ENCODE results near the gene CRHR2. TPM values are rescaled to one million over a fixed set of nuclear protein-coding genes. Genes with fewer than 3 reads are reported as not detected.

The CRHR2 gene
- total and polyA plus RNA-seq, 2 of the 4 experiments (the other 2 are of a cell fraction) = not detected

GRCh38 chr7:30678805-30679204 lies 3.5 kb downstream of the CRHR2 start:
- Histone ChIP-seq H2BK20ac (ENCODE audit: low read depth, low read length) (no peak overlapping the region), H3K18ac (ENCODE audit: low read depth, low read length) (no peak overlapping the region), H2AK5ac (ENCODE audit: low read depth, low read length) (no peak overlapping the region), H3K9ac (ENCODE audit: low read depth, low read length) (no peak overlapping the region), H3K9me1 (ENCODE audit: insufficient read depth, low read length) (no peaks in the 10 kb centered on the region; the same call in 1 of the 2 replicates), H4K91ac (ENCODE audit: insufficient read depth, low read depth, low read length) (no peak overlapping the region), H3K4me3 (ENCODE audit: insufficient read depth, low read depth, low read length) (no peak overlapping the region), H4K5ac (ENCODE audit: low read depth, low read length) (no peak overlapping the region), H3K27ac (ENCODE audit: insufficient read depth, low read length) (no peak overlapping the region), H3K27me3 (ENCODE audit: control insufficient read depth, insufficient read depth, low read length) (peaks cover 81% of the 10 kb centered on the region), H4K20me1 (ENCODE audit: insufficient read depth, low read length) (no peaks in the 10 kb centered on the region), H2BK15ac (ENCODE audit: low read depth, low read length) (no peak overlapping the region), H3K23ac (ENCODE audit: low read depth, low read length) (no peak overlapping the region), H2AFZ (replicated peaks; ENCODE audit: low read length, poor library complexity) (no peak overlapping the region), H4K8ac (ENCODE audit: low read depth in 2 of 2, low read length in 2 of 2) (no peak overlapping the region), H3K4ac (ENCODE audit: low read depth, low read length) (no peak overlapping the region), H2BK5ac (ENCODE audit: low read depth, low read length, poor library complexity, severe bottlenecking) (no peak overlapping the region), H2AK9ac (replicated peaks; ENCODE audit: low read depth, low read length, poor library complexity) (no peak overlapping the region), H3K9me3 (ENCODE audit: control insufficient read depth, insufficient read depth, low read length) (no peaks in the 10 kb centered on the region), H3K14ac (replicated peaks; ENCODE audit: low read depth, low read length) (no peak overlapping the region), H3K4me1 (ENCODE audit: control insufficient read depth, insufficient read depth, low read length) (no peaks in the 10 kb centered on the region), H3K4me2 (ENCODE audit: low read depth, low read length) (no peak overlapping the region), H3K79me1 (ENCODE audit: low read depth in 1 of 2, low read length in 2 of 2) (no peaks in the 10 kb centered on the region), H3K56ac (ENCODE audit: extremely low read depth, insufficient read depth, low read length) (no peak overlapping the region), H3K36me3 (ENCODE audit: control insufficient read depth, insufficient read depth, low read length) (no peaks in the 10 kb centered on the region), H2BK120ac (ENCODE audit: low read depth, low read length) (no peak overlapping the region)
- no TSS peak for BruUV-seq (replicated peaks)
- ATAC-seq (ENCODE audit: low read depth) (no peak), DNase-seq (no peak)
- in situ Hi-C loops (cut with MboI; ENCODE audit: low sequenced_read_pairs) = no loop called here
- dilution Hi-C loops (cut with HindIII; ENCODE audit: low sequenced_read_pairs, unreplicated experiment) = no loop called here
- no CpG with 5 or more reads among the region's 2 CpGs for WGBS, 2 experiments (ENCODE audit: extremely low coverage in 2 of 2, insufficient read length in 1 of 2)
- intact Hi-C loops (cut with micrococcal nuclease) = no loop called here
- ChIA-PET CTCF (interaction anchor here (0.6 kb wide), 1 partner anchor 30 kb away, joined by 4 read pairs; no protein-coding TSS in a partner anchor), POLR2A (ENCODE audit: unreplicated experiment) (no interaction called here)
- TF ChIP-seq CEBPB (IDR thresholded peaks at IDR 0.05; ENCODE audit: low read depth, low read length) (no peak), POLR2A (IDR thresholded peaks at IDR 0.05; ENCODE audit: low read depth, low read length) (no peak), BHLHE40 (IDR thresholded peaks at IDR 0.05; ENCODE audit: low read depth, low read length) (no peak), CHD1 (IDR thresholded peaks at IDR 0.05; ENCODE audit: low read depth, low read length) (no peak), RFX5 (IDR thresholded peaks at IDR 0.05; ENCODE audit: low read depth, low read length) (no peak), SMC3 (IDR thresholded peaks at IDR 0.05; ENCODE audit: low read depth, low read length) (no peak), NFE2L2 (IDR thresholded peaks at IDR 0.05; ENCODE audit: low read depth, low read length) (no peak), MXI1 (IDR thresholded peaks at IDR 0.05; ENCODE audit: borderline replicate concordance, low read depth, low read length) (no peak), FOS (IDR thresholded peaks at IDR 0.05; ENCODE audit: low read depth, low read length) (no peak), CTCF (conservative IDR thresholded peaks at IDR 0.05; ENCODE audit: low read depth, low read length) (no peak), USF2 (IDR thresholded peaks at IDR 0.05; ENCODE audit: low read depth, low read length) (no peak), MAFK (IDR thresholded peaks at IDR 0.05; ENCODE audit: low read depth, low read length) (no peak), RAD21 (IDR thresholded peaks at IDR 0.05; ENCODE audit: low read length) (no peak), MAZ (IDR thresholded peaks at IDR 0.05; ENCODE audit: borderline replicate concordance, low read depth, low read length) (no peak), ELK1 (IDR thresholded peaks at IDR 0.05; ENCODE audit: borderline replicate concordance, low read depth, low read length) (no peak), RCOR1 (IDR thresholded peaks at IDR 0.05; ENCODE audit: insufficient replicate concordance, low read length) (no peak)
